Cardiac septum (tissue), 1 donor: Measurements from ENCODE around the gene EFCAB6. TPM values are rescaled to one million over a fixed set of nuclear protein-coding genes. Genes with fewer than 3 reads are reported as not detected.

ENCODE experiments used
- DNase-seq: peaks from one replicate; pipeline ENCODE4 v3.0.0-alpha.2; 2020; ENCODE audit warnings: low spot score
- intact Hi-C: fragments of 100-400 bp; cut with DNase I; formaldehyde crosslinking; loops from one replicate; pipeline ENCODE4 v1.14.0; 2022
- total RNA-seq: library from RNA; stranded (reverse); fragmentation: NEBNext Ultra II Directional; extraction: Animal tissue kit (Norgen Biotek cat#: 25700); gene quantifications from one replicate; pipeline ENCODE4 v1.2.1, GENCODE V29; 2021
- donor health status: DM: no; HTN: no; CAD: no.

The EFCAB6 gene
- total RNA-seq, 1 donor from 2014 or later, result 1.3 TPM

GRCh38 chr22:43483669-43484068 lies 328.4 kb downstream of the EFCAB6 start:
- no peak for DNase-seq
- intact Hi-C loops, result no loop called here

DNA sequence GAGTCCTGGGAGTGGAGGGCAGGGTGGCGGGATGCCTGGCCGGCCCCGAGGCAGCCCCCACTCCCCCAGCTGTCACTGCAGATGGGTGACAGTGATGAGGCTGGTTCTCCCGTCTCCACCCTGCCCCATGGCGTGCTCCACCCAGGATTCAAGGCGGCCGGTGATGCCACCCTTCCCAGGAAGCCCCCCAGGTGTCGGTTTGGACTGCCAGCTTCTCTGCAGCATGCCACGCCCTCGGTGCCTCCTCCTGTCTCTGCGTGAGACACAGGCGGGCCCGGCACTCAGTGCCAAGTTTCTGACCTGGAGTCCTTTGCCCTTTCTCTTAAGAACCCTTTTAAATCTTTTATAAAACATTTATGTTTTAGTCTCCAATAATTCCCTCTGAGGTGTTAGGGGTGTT lies 328.8 kb downstream of the EFCAB6 start:
- intact Hi-C loops, result no loop called here
- no peak for DNase-seq

DNA sequence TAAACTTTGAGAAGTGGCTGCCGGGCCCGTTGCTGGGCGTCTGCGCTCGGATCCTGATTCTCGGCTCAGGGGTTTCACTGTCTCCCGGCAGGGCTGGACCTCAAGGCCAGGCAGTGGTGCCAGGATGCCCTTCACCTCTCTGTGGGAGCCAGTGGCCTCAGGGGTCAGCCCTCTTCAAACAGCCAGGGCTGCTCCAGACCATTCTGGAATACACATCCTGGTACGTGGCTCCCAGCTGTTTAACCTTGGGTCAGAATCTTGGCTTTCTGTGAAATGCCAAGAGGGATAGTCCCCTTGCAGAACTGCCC lies 329.8 kb downstream of the EFCAB6 start:
- intact Hi-C loops, result no loop called here
- no peak for DNase-seq

DNA sequence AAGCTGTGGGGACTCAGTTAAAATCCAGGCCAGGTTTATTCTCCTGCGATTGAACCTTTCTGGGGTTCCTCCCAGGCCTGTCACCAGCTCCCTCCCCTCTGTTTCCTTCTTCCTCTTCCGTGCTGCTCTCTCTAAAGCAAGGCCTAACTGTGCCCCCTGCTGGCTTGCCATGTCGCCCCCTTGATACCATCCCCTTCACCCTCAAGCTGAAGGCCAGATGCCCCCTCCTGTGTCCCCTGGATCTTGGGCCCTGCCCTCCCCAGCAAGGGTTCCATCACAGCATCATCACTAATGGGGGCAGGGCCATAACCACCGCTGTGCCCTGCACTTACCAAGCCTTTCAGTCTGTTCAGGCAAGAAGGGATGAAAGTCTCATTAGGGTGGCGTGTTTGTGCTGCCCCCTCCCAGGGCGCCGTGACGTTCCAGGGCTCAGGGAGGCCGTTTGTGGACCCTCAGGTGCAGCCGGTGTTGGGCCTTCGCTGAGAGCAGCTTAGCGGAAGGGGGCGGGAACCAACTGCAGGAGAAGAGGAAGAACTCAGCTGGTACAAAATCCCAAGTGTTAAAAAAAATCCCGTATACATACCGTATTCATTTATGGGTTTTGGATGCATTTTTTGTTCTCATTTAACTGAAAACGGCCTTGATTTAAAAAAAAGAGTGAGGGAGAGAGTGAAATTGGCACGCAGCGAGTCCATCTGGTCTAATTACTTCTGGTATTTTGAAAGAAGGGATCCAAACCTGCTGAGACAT lies 330.4 kb downstream of the EFCAB6 start:
- no peak for DNase-seq
- intact Hi-C loops, result no loop called here

DNA sequence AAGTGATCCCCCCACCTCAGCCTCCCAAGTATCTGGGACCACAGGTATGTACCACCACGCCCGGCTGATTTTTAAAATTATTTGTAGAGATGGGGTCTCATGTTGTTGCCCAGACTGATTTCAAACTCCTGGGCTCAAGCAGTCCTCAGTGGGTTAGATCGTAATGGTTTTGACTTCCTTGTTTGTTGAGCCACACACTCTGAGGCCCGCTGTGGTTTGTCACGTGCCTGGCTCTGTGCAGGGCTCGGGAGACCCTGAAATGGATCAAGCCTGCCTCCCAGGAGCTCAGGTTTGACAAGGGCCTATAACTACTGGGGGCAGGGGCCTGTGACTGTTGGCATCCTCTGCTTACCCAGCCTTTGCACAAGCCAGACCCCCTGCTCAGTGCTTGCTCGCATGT lies 332.1 kb downstream of the EFCAB6 start:
- peak; percentile 29 for DNase-seq
- intact Hi-C loops, result no loop called here

- peak; percentile 43 for DNase-seq
- intact Hi-C loops, result no loop called here
Observed at GRCh38 chr22:43479301-43479950, 332.7 kb downstream of the EFCAB6 start.

Other genes with a start within 250 kb of the EFCAB6 start
- gene SULT4A1, start 50.2 kb upstream of the EFCAB6 start, total RNA-seq, result 0.13 TPM
- not detected for gene PNPLA5, start 79.7 kb upstream of the EFCAB6 start, total RNA-seq
- gene PNPLA3, start 111.5 kb upstream of the EFCAB6 start, total RNA-seq, result 0.32 TPM
- gene SAMM50, start 143.1 kb upstream of the EFCAB6 start, total RNA-seq, result 51.0 TPM
- gene PARVB, start 212.0 kb upstream of the EFCAB6 start, total RNA-seq, result 98.1 TPM